Activated CD8-positive, alpha-beta memory T cell treated with anti-CD3 and anti-CD28 coated beads, Interleukin-2, amount 50 U/mL, for 1 hour (primary cell): ENCODE data around the gene TCF25.
"Not testable (repeated sequence)": the region's sequence is repeated elsewhere in the genome, so short reads cannot be mapped to it uniquely, and the experiment has no call there.

Experiments used
- DNase-seq: peaks from one replicate; pipeline ENCODE4 v3.0.0-alpha.2; 2020; ENCODE audit errors: extremely low read depth

Gene TCF25

GRCh38 chr16:89903908-89904515 is 30.6 kb downstream of the TCF25 start:
- no peak for DNase-seq

- DNase-seq, result no peak
Observed at GRCh38 chr16:89904606-89905510, 31.5 kb downstream of the TCF25 start.

GRCh38 chr16:89905511-89906139 is 32.2 kb downstream of the TCF25 start:
- no peak for DNase-seq

- no peak for DNase-seq
Observed at GRCh38 chr16:89906140-89907025, 33.0 kb downstream of the TCF25 start.

- no peak for DNase-seq
Observed at GRCh38 chr16:89907055-89907814, 33.8 kb downstream of the TCF25 start.

- no peak for DNase-seq
Observed at GRCh38 chr16:89908236-89908635, 34.8 kb downstream of the TCF25 start.

- no peak for DNase-seq
Observed at GRCh38 chr16:89909777-89910716, 36.7 kb downstream of the TCF25 start.

- DNase-seq, result no peak
Observed at GRCh38 chr16:89910717-89911354, 37.4 kb downstream of the TCF25 start.

GRCh38 chr16:89911375-89911774 is 38.0 kb downstream of the TCF25 start:
- no peak for DNase-seq

GRCh38 chr16:89912143-89912542 is 38.8 kb downstream of the TCF25 start:
- no peak for DNase-seq

- DNase-seq, result no peak
Observed at GRCh38 chr16:89912627-89913026, 39.2 kb downstream of the TCF25 start.

- no peak for DNase-seq
Observed at GRCh38 chr16:89913408-89914387, 40.3 kb downstream of the TCF25 start.

- DNase-seq, result not testable (repeated sequence)
Observed at GRCh38 chr16:89914642-89915285, 41.4 kb downstream of the TCF25 start.

- DNase-seq, result no peak
Observed at GRCh38 chr16:89915303-89916232, 42.2 kb downstream of the TCF25 start.

- peak; percentile 25 for DNase-seq
Observed at GRCh38 chr16:89917773-89918452, 44.5 kb downstream of the TCF25 start.
